ENCODE measurements around the gene CYB5R4.

Gene CYB5R4

GRCh38 chr6:83867043-83867442, 7.6 kb downstream of the CYB5R4 start:
- TF ChIP-seq, protein P1, sequence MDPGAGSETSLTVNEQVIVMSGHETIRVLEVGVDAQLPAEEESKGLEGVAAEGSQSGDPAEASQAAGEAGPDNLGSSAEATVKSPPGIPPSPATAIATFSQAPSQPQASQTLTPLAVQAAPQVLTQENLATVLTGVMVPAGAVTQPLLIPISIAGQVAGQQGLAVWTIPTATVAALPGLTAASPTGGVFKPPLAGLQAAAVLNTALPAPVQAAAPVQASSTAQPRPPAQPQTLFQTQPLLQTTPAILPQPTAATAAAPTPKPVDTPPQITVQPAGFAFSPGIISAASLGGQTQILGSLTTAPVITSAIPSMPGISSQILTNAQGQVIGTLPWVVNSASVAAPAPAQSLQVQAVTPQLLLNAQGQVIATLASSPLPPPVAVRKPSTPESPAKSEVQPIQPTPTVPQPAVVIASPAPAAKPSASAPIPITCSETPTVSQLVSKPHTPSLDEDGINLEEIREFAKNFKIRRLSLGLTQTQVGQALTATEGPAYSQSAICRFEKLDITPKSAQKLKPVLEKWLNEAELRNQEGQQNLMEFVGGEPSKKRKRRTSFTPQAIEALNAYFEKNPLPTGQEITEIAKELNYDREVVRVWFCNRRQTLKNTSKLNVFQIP (CRISPR knock-in tag; IDR thresholded peaks at IDR 0.05; ENCODE audit: borderline replicate concordance, low read depth): no peak
- no peak for TF ChIP-seq ZC3H10 (CRISPR knock-in tag; IDR thresholded peaks at IDR 0.05)
- TF ChIP-seq ZNF70 (CRISPR knock-in tag; IDR thresholded peaks at IDR 0.05): no peak
- TF ChIP-seq ISL1 (CRISPR knock-in tag; IDR thresholded peaks at IDR 0.05): no peak
- TF ChIP-seq GLIS3 (CRISPR knock-in tag; IDR thresholded peaks at IDR 0.05): no peak
- no peak for TF ChIP-seq SNAI2 (CRISPR knock-in tag; IDR thresholded peaks at IDR 0.05)
- no peak for TF ChIP-seq ZNF8 (CRISPR knock-in tag; IDR thresholded peaks at IDR 0.05)
- no peak for TF ChIP-seq ZFP30 (CRISPR knock-in tag; IDR thresholded peaks at IDR 0.05)
- no peak for TF ChIP-seq CSDC2 (CRISPR knock-in tag; IDR thresholded peaks at IDR 0.05)
- TF ChIP-seq PATZ1 (CRISPR knock-in tag; IDR thresholded peaks at IDR 0.05; ENCODE audit: borderline replicate concordance): no peak
- no peak for TF ChIP-seq OSR1 (CRISPR knock-in tag; IDR thresholded peaks at IDR 0.05)
- no peak for TF ChIP-seq RARB (CRISPR knock-in tag; IDR thresholded peaks at IDR 0.05)
- no peak for TF ChIP-seq ZFP3 (CRISPR knock-in tag; IDR thresholded peaks at IDR 0.05)
- no peak for TF ChIP-seq TCF4 (CRISPR knock-in tag; IDR thresholded peaks at IDR 0.05; ENCODE audit: borderline replicate concordance)
- no peak for TF ChIP-seq CSRNP3 (CRISPR knock-in tag; IDR thresholded peaks at IDR 0.05)
- no peak for TF ChIP-seq TOX (CRISPR knock-in tag; IDR thresholded peaks at IDR 0.05; ENCODE audit: borderline replicate concordance)
- TF ChIP-seq BACH2 (CRISPR knock-in tag; IDR thresholded peaks at IDR 0.05; ENCODE audit: borderline replicate concordance): no peak
- no peak for ATAC-seq

DNA sequence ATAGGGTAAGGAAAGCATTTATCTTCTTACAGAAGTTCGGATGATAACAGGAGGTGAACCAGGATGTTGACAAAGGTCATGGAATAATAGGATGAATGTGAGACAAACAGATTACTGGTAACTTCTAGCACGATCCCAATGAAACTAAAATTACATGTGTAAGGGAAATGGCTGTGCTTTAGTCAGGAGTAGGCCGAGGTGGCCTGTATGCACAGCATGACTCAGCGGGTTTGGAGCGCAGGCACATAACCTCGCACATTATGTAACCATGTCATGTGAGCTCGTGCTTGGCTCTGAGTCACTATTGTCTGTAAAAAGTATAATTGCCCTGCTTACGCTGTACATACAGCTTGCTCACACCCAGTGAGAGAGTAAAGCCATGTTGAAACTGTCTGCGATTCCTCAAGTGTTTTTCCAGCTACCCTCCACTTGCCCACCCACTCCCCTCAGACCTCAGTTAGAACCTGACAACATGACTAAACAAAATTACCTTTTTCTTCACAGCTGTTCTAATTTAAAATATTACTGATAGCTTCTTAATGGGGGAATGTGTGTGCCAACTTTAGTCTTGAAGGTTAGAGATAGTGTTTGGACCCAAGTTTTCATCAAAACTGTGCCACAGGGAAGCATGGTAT, 8.2 kb downstream of the CYB5R4 start:
- no peak for TF ChIP-seq CSRNP3 (CRISPR knock-in tag; IDR thresholded peaks at IDR 0.05)
- no peak for TF ChIP-seq CREB5 (CRISPR knock-in tag; IDR thresholded peaks at IDR 0.05; ENCODE audit: low read depth)
- no peak for TF ChIP-seq PPARA (CRISPR knock-in tag; IDR thresholded peaks at IDR 0.05; ENCODE audit: borderline replicate concordance)
- no peak for TF ChIP-seq ESRRG (CRISPR knock-in tag; IDR thresholded peaks at IDR 0.05)
- no peak for TF ChIP-seq ISL1 (CRISPR knock-in tag; IDR thresholded peaks at IDR 0.05)
- TF ChIP-seq SNAI2 (CRISPR knock-in tag; IDR thresholded peaks at IDR 0.05): no peak
- no peak for TF ChIP-seq ZC3H10 (CRISPR knock-in tag; IDR thresholded peaks at IDR 0.05)
- no peak for TF ChIP-seq GLIS3 (CRISPR knock-in tag; IDR thresholded peaks at IDR 0.05)
- no peak for TF ChIP-seq PATZ1 (CRISPR knock-in tag; IDR thresholded peaks at IDR 0.05; ENCODE audit: borderline replicate concordance)
- TF ChIP-seq, protein P1 (CRISPR knock-in tag; IDR thresholded peaks at IDR 0.05; ENCODE audit: borderline replicate concordance, low read depth): no peak
- no peak for TF ChIP-seq TCF4 (CRISPR knock-in tag; IDR thresholded peaks at IDR 0.05; ENCODE audit: borderline replicate concordance)
- ATAC-seq: no peak
